ENCODE measurements around the gene TIPARP. TPM values are rescaled to one million over a fixed set of nuclear protein-coding genes. Genes with fewer than 3 reads are reported as not detected.

TIPARP gene
- total and polyA plus RNA-seq, 5 donors from 2014 or later = 11.5 to 120 (median 22.5) TPM

- H3K4me3 ChIP-seq (ENCODE audit: low read depth, low read length) = no peak overlapping the region
- Mint-ChIP-seq H3K27me3 (peaks cover 4% of the 10 kb centered on the region), H3K27ac (no peak overlapping the region), H3K36me3 (peaks cover 4% of the 10 kb centered on the region), H3K4me1 (no peaks in the 10 kb centered on the region), H3K4me3 (no peak overlapping the region), H3K9me3 (peaks cover 1 to 8% (median 4%) of the 10 kb centered on the region in 7 donors)
- ATAC-seq (ENCODE audit: low read depth in 2 of 2) (no peak), DNase-seq (no peak)
- H3K4me1 ChIP-seq (ENCODE audit: control insufficient read depth, insufficient read depth, low read length, poor library complexity, severe bottlenecking) = no peaks in the 10 kb centered on the region
- H3K27me3 ChIP-seq (ENCODE audit: control insufficient read depth, insufficient read depth, low read length) = peaks cover 5% of the 10 kb centered on the region
- H3K36me3 ChIP-seq (ENCODE audit: control insufficient read depth, insufficient read depth, low read length) = no peaks in the 10 kb centered on the region
- peaks cover 0 to 7% of the 10 kb centered on the region in 2 experiments for H3K9me3 ChIP-seq (ENCODE audit: control insufficient read depth in 2 of 2, low read length in 2 of 2)
- H3K27ac ChIP-seq (ENCODE audit: insufficient read depth, low read length, poor library complexity, severe bottlenecking) = no peak overlapping the region
Observed at GRCh38 chr3:156749244-156749643, 74.9 kb downstream of the TIPARP start.

DNA sequence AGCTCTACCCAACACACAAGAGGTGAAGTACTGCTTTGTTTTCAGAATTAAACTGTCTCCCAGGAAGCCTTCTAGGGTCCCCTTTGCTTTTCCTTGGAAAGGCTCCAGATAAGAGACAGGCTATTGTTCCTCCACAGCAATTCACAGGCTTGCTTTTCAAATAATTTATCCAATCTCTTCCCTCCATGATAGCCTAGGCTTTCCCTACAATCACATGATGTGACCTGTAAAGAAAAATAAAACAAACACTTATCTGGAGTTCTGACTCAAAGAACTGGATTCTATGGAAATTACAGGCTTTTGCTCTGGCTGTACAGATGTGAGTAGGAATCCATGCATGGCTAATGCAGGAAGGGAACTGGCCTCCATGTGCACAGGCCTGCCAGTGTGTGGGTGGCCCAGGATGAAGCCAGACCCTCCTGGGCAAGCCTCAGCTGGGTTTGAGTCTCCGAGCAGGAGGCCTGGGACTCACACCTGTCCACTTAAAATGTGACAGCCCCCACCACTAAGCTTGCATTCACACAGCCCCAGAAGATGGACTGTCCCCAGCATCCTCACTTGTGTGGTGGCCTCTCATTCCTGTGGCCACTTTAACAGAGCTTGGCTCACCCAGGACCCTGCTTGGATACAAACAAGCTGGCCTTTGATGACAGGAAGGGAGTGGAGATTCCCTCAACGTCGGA is 75.9 kb downstream of the TIPARP start:
- Mint-ChIP-seq H3K36me3 (peaks cover 4% of the 10 kb centered on the region), H3K4me1 (no peaks in the 10 kb centered on the region), H3K4me3 (no peak overlapping the region), H3K27ac (no peak overlapping the region), H3K9me3 (peaks cover 0 to 8% (median 2%) of the 10 kb centered on the region in 7 donors), H3K27me3 (peaks cover 9% of the 10 kb centered on the region)
- Histone ChIP-seq H3K4me3 (ENCODE audit: low read depth, low read length) (no peak overlapping the region), H3K27ac (ENCODE audit: insufficient read depth, low read length, poor library complexity, severe bottlenecking) (no peak overlapping the region), H3K27me3 (ENCODE audit: control insufficient read depth, insufficient read depth, low read length) (peaks cover 8% of the 10 kb centered on the region), H3K9me3 (ENCODE audit: control insufficient read depth in 2 of 2, low read length in 2 of 2) (peaks cover 0 to 7% of the 10 kb centered on the region in 2 experiments), H3K36me3 (ENCODE audit: control insufficient read depth, insufficient read depth, low read length) (no peaks in the 10 kb centered on the region), H3K4me1 (ENCODE audit: control insufficient read depth, insufficient read depth, low read length, poor library complexity, severe bottlenecking) (no peaks in the 10 kb centered on the region)
- no peak for ATAC-seq (ENCODE audit: low read depth in 2 of 2)
- DNase-seq = no peak

DNA sequence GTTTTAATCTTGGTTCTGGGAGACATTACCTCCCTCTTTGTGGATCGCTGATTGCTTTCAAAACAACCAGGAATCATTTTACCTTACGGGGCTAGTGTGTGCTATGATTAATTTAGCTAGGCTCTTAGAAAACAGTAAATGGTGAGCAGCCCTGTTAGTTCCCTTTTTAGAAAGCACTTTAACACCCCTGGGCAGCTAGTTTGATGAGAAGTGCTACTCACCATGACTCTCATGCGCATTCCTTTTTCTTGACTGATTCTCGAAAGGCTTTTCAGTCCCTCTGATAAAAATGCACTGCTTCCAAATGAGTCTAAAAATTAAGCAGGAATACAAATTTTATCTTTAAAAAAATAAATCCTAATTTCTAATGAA is 76.5 kb downstream of the TIPARP start:
- H3K4me3 ChIP-seq (ENCODE audit: low read depth, low read length) = no peak overlapping the region
- DNase-seq (no peak), ATAC-seq (ENCODE audit: low read depth in 2 of 2) (no peak)
- H3K27ac Mint-ChIP-seq = no peak overlapping the region
- H3K27me3 ChIP-seq (ENCODE audit: control insufficient read depth, insufficient read depth, low read length) = peaks cover 8% of the 10 kb centered on the region
- H3K9me3 Mint-ChIP-seq = peaks cover 0 to 8% (median 2%) of the 10 kb centered on the region in 7 donors
- H3K4me1 Mint-ChIP-seq = no peaks in the 10 kb centered on the region
- peaks cover 4% of the 10 kb centered on the region for H3K36me3 Mint-ChIP-seq
- no peaks in the 10 kb centered on the region for H3K4me1 ChIP-seq (ENCODE audit: control insufficient read depth, insufficient read depth, low read length, poor library complexity, severe bottlenecking)
- H3K9me3 ChIP-seq (ENCODE audit: control insufficient read depth in 2 of 2, low read length in 2 of 2) = peaks cover 0 to 7% of the 10 kb centered on the region in 2 experiments
- no peak overlapping the region for H3K4me3 Mint-ChIP-seq
- H3K27me3 Mint-ChIP-seq = peaks cover 9% of the 10 kb centered on the region
- H3K36me3 ChIP-seq (ENCODE audit: control insufficient read depth, insufficient read depth, low read length) = no peaks in the 10 kb centered on the region
- H3K27ac ChIP-seq (ENCODE audit: insufficient read depth, low read length, poor library complexity, severe bottlenecking) = no peak overlapping the region

DNA sequence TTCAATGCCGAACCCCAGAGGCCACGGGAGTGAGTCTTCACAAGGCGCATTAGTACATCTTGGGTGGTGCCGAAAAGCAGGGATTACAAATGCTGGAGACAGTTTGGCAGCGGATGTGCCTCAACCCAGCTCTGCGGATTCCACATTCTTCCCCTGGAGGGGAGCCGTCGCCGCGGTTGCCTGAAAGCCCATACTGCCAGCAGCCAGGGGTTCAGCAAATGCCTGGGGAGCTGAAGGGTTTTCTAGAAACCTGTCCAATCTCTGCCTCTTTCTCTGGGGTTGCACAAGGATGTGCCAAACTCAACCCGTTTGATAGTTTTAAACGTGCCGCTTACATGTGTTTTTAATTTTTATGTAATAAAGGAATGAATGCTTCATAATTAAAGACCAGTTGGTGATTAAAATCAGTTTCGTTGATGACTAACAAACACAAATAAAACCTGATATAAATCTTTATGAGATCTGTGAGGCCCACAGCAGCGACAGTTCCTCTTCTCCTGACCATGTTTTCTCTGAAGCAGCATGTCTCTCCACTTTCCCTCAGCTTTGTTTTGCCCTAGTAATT is 77.2 kb downstream of the TIPARP start:
- Mint-ChIP-seq H3K36me3 (peaks cover 4% of the 10 kb centered on the region), H3K4me3 (no peak overlapping the region), H3K27ac (peak overlapping the region in 1 of 3 donors; percentile 75), H3K9me3 (peaks cover 0 to 8% (median 2%) of the 10 kb centered on the region in 7 donors), H3K4me1 (no peaks in the 10 kb centered on the region), H3K27me3 (peaks cover 15% of the 10 kb centered on the region)
- peaks cover 11% of the 10 kb centered on the region for H3K27me3 ChIP-seq (ENCODE audit: control insufficient read depth, insufficient read depth, low read length)
- DNase-seq = no peak
- no peak overlapping the region for H3K4me3 ChIP-seq (ENCODE audit: low read depth, low read length)
- no peaks in the 10 kb centered on the region for H3K36me3 ChIP-seq (ENCODE audit: control insufficient read depth, insufficient read depth, low read length)
- H3K27ac ChIP-seq (ENCODE audit: insufficient read depth, low read length, poor library complexity, severe bottlenecking) = no peak overlapping the region
- peaks cover 0 to 7% of the 10 kb centered on the region in 2 experiments for H3K9me3 ChIP-seq (ENCODE audit: control insufficient read depth in 2 of 2, low read length in 2 of 2)
- no peaks in the 10 kb centered on the region for H3K4me1 ChIP-seq (ENCODE audit: control insufficient read depth, insufficient read depth, low read length, poor library complexity, severe bottlenecking)
- no peak for ATAC-seq (ENCODE audit: low read depth in 2 of 2)

Other genes starting within 250 kb of the TIPARP start
- gene SSR3, start 119.5 kb upstream of the TIPARP start, total RNA-seq = 73.9 TPM
- 100 to 1,000 TPM; 133 to 183 (median 145) TPM for gene SSR3, start 119.5 kb upstream of the TIPARP start, polyA plus RNA-seq
- gene LEKR1, start 151.8 kb downstream of the TIPARP start, total RNA-seq = 0.99 TPM
- 1 to 10 TPM in 2 of 4 donors, under 1 TPM in 2; 0.44 to 2.4 (median 1.3) TPM for gene LEKR1, start 151.8 kb downstream of the TIPARP start, polyA plus RNA-seq

All from CD4-positive, CD25-positive, alpha-beta regulatory T cell (primary cell).